ENCODE data around the gene NPLOC4. TPM values are rescaled to one million over a fixed set of nuclear protein-coding genes. Genes with fewer than 3 reads are reported as not detected.

NPLOC4 gene
- total and polyA plus RNA-seq, 2 of the 8 experiments (the other 6 are each of a cell fraction or from before 2014, with no cell fraction given): 70.7 to 92.7 TPM

GRCh38 chr17:81541123-81541522 lies 95.8 kb downstream of the NPLOC4 start:
- peaks cover 0 to 7% (median 5%) of the 10 kb centered on the region in 4 experiments; a peak in 5 of 7 replicates for H3K4me1 ChIP-seq (replicated peaks in 1 of 4; ENCODE audit: control insufficient read depth in 3 of 4, insufficient read depth in 4 of 4, low read length in 3 of 4)
- no peak overlapping the region for H4K5ac ChIP-seq (ENCODE audit: insufficient read length, low read depth, low read length)
- H2BK5ac ChIP-seq (ENCODE audit: low read depth, low read length): no peak overlapping the region
- ChIA-PET POLR2A (ENCODE audit: partially characterized antibody) (interaction anchor here (1.6 to 5.9 kb wide), 2 partner anchors 10 to 16 kb away, joined by 3 to 50 read pairs; partner anchors contain the start of gene FAAP100), CTCF (ENCODE audit: partially characterized antibody) (interaction anchor here (1.4 to 2.5 kb wide), 2 partner anchors 11 to 18 kb away, joined by 4 to 6 read pairs; partner anchors contain the start of gene FAAP100)
- no peak overlapping the region for H3K56ac ChIP-seq (replicated peaks; ENCODE audit: insufficient read length, low read depth, low read length)
- no peak overlapping the region for H3K23ac ChIP-seq (ENCODE audit: insufficient read length)
- H3K14ac ChIP-seq (ENCODE audit: insufficient read length): no peak overlapping the region
- no peak overlapping the region for H3K4ac ChIP-seq (replicated peaks; ENCODE audit: insufficient read length, low read depth, low read length)
- H4K8ac ChIP-seq (ENCODE audit: extremely low read depth, insufficient read depth, low read length): no peak overlapping the region
- H3K79me2 ChIP-seq (ENCODE audit: control insufficient read depth in 1 of 2, insufficient read depth in 2 of 2, low read length in 2 of 2): no peaks in the 10 kb centered on the region
- no peak overlapping the region for H2AK5ac ChIP-seq (ENCODE audit: low read depth, low read length)
- H3K27ac ChIP-seq (ENCODE audit: low read depth, low read length): no peak overlapping the region
- no peak overlapping the region for H3K4me3 ChIP-seq (ENCODE audit: extremely low read depth in 1 of 4, insufficient read depth in 2 of 4, low read depth in 3 of 4, low read length in 4 of 4)
- H3K9me3 ChIP-seq (ENCODE audit: insufficient read depth in 2 of 2, low read depth in 1 of 2, low read length in 1 of 2): no peaks in the 10 kb centered on the region; a peak in 1 of 4 replicates
- peaks cover 2% of the 10 kb centered on the region; the same call in 1 of the 2 replicates for H3K23me2 ChIP-seq (ENCODE audit: low read depth, low read length)
- no peak overlapping the region for H2BK12ac ChIP-seq (ENCODE audit: low read depth, low read length)
- 85% methylated on average over 16 of the region's 17 CpGs; no CpG with 5 or more reads in 1 of the 2 experiments for WGBS, 2 experiments (ENCODE audit: extremely low coverage in 1 of 2, insufficient coverage in 1 of 2, insufficient read length in 1 of 2, insufficient replicate concordance in 2 of 2, low coverage in 1 of 2, low lambda C conversion rate in 2 of 2, missing lambda C conversion rate in 1 of 2)
- H2AFZ ChIP-seq (ENCODE audit: low read length): no peak overlapping the region
- H2BK20ac ChIP-seq (ENCODE audit: low read length): no peak overlapping the region
- no peak for TF ChIP-seq CHD1 (IDR thresholded peaks at IDR 0.05; ENCODE audit: low read depth, low read length)
- DNase-seq (ENCODE audit: low read depth in 1 of 2, low spot score in 2 of 2) (no peak), FAIRE-seq (no peak)
- H2BK15ac ChIP-seq (ENCODE audit: low read length): no peak overlapping the region
- no peak overlapping the region for H2BK120ac ChIP-seq (replicated peaks; ENCODE audit: low read depth, low read length)
- H4K91ac ChIP-seq (replicated peaks; ENCODE audit: insufficient read length, low read length): no peak overlapping the region
- peaks cover 3 to 10% (median 7%) of the 10 kb centered on the region in 4 experiments; a peak in 6 of 7 replicates for H3K27me3 ChIP-seq (replicated peaks in 1 of 4; ENCODE audit: control insufficient read depth in 3 of 4, extremely low read depth in 1 of 4, insufficient read depth in 3 of 4, low read length in 3 of 4)
- peaks cover 3% of the 10 kb centered on the region; the same call in 1 of the 2 replicates for H3K79me1 ChIP-seq (ENCODE audit: low read depth, low read length)
- no peak overlapping the region for H3K18ac ChIP-seq (ENCODE audit: extremely low read depth, low read length)
- peaks cover 2 to 21% (median 12%) of the 10 kb centered on the region in 4 experiments; a peak in 6 of 8 replicates for H3K36me3 ChIP-seq (ENCODE audit: control insufficient read depth in 2 of 4, insufficient read depth in 4 of 4, low read length in 3 of 4)
- H3K9ac ChIP-seq (replicated peaks in 1 of 4; ENCODE audit: extremely low read depth in 1 of 4, low read depth in 3 of 4, low read length in 3 of 4): no peak overlapping the region
- H3K4me2 ChIP-seq (ENCODE audit: insufficient read depth in 1 of 2, low read depth in 2 of 2, low read length in 2 of 2): no peak overlapping the region
- peaks cover 2 to 11% of the 10 kb centered on the region in 2 experiments for H4K20me1 ChIP-seq (replicated peaks in 1 of 2; ENCODE audit: control insufficient read depth in 1 of 2, insufficient read depth in 2 of 2, low read length in 2 of 2)

All from H1 (cell line).